Stimulated activated effector memory CD8-positive, alpha-beta T cell treated with anti-CD3 and anti-CD28 coated beads, Interleukin-12 subunit alpha, Interleukin-12 subunit beta, amount 100 ng/mL, for 72 hours (primary cell): ENCODE measurements around the gene CSTB.
A peak's percentile ranks its signal among the peaks of the same experiment; 100 is the strongest.

Experiments
- ATAC-seq: fragments of 150-1000 bp; cut with Tn5 transposase; 2 replicates; pipeline ENCODE4 v1.10.0; 2021
- DNase-seq, 2 donors: peaks; one replicate each; pipeline ENCODE4 v3.0.0; 2021 to 2022; ENCODE audit warnings: low spot score in 2 of 2
- H3K27ac Mint-ChIP-seq: one replicate; pipeline ENCODE4 v1.8.0; 2022; ENCODE audit warnings: mild to moderate bottlenecking, mixed read lengths
- H3K36me3 Mint-ChIP-seq: one replicate; pipeline ENCODE4 v1.8.0; 2022; ENCODE audit warnings: mild to moderate bottlenecking, mixed read lengths
- H3K4me1 Mint-ChIP-seq: one replicate; pipeline ENCODE4 v1.8.0; 2022; ENCODE audit warnings: mixed read lengths
- H3K4me3 Mint-ChIP-seq: one replicate; pipeline ENCODE4 v1.8.0; 2022; ENCODE audit warnings: mild to moderate bottlenecking, mixed read lengths
- H3K9me3 Mint-ChIP-seq: one replicate; pipeline ENCODE4 v1.8.0; 2022; ENCODE audit warnings: mixed read lengths

The CSTB gene

GRCh38 chr21:43801006-43801783 lies 25.1 kb upstream of the CSTB start:
- peaks cover 5% of the 10 kb centered on the region for H3K4me1 Mint-ChIP-seq
- H3K36me3 Mint-ChIP-seq, result peaks cover 99% of the 10 kb centered on the region
- peak overlapping the region; percentile 44 for H3K27ac Mint-ChIP-seq
- ATAC-seq (no peak), DNase-seq (no peak)
- no peaks in the 10 kb centered on the region for H3K9me3 Mint-ChIP-seq
- H3K4me3 Mint-ChIP-seq, result no peak overlapping the region

- no peak overlapping the region for H3K4me3 Mint-ChIP-seq
- peak overlapping the region; percentile 44 for H3K27ac Mint-ChIP-seq
- DNase-seq (no peak), ATAC-seq (no peak)
- no peaks in the 10 kb centered on the region for H3K9me3 Mint-ChIP-seq
- peaks cover 5% of the 10 kb centered on the region for H3K4me1 Mint-ChIP-seq
- H3K36me3 Mint-ChIP-seq, result peaks cover 99% of the 10 kb centered on the region
Observed at GRCh38 chr21:43800566-43800965, 24.5 kb upstream of the CSTB start.

GRCh38 chr21:43800124-43800523 lies 24.0 kb upstream of the CSTB start:
- no peak for ATAC-seq
- no peaks in the 10 kb centered on the region for H3K9me3 Mint-ChIP-seq
- no peak overlapping the region for H3K27ac Mint-ChIP-seq
- H3K4me1 Mint-ChIP-seq, result peaks cover 5% of the 10 kb centered on the region
- no peak overlapping the region for H3K4me3 Mint-ChIP-seq
- DNase-seq, result no peak
- peaks cover 99% of the 10 kb centered on the region for H3K36me3 Mint-ChIP-seq

GRCh38 chr21:43799301-43799840 lies 23.3 kb upstream of the CSTB start:
- Mint-ChIP-seq H3K9me3 (no peaks in the 10 kb centered on the region), H3K4me3 (no peak overlapping the region), H3K36me3 (peaks cover 99% of the 10 kb centered on the region), H3K27ac (no peak overlapping the region), H3K4me1 (peaks cover 5% of the 10 kb centered on the region)
- DNase-seq, result no peak
- no peak for ATAC-seq

- DNase-seq (no peak), ATAC-seq (no peak)
- H3K36me3 Mint-ChIP-seq, result peaks cover 100% of the 10 kb centered on the region
- peaks cover 5% of the 10 kb centered on the region for H3K4me1 Mint-ChIP-seq
- H3K27ac Mint-ChIP-seq, result no peak overlapping the region
- H3K9me3 Mint-ChIP-seq, result no peaks in the 10 kb centered on the region
- no peak overlapping the region for H3K4me3 Mint-ChIP-seq
Observed at GRCh38 chr21:43797925-43798715, 22.0 kb upstream of the CSTB start.

- ATAC-seq, result no peak
- H3K4me1 Mint-ChIP-seq, result peaks cover 7% of the 10 kb centered on the region
- no peak for DNase-seq
- H3K27ac Mint-ChIP-seq, result no peak overlapping the region
- no peak overlapping the region for H3K4me3 Mint-ChIP-seq
- H3K36me3 Mint-ChIP-seq, result peaks cover 100% of the 10 kb centered on the region
- H3K9me3 Mint-ChIP-seq, result no peaks in the 10 kb centered on the region
Observed at GRCh38 chr21:43797415-43797814, 21.3 kb upstream of the CSTB start.

GRCh38 chr21:43794857-43795256 lies 18.7 kb upstream of the CSTB start:
- H3K4me1 Mint-ChIP-seq, result peaks cover 23% of the 10 kb centered on the region
- H3K27ac Mint-ChIP-seq, result no peak overlapping the region
- ATAC-seq (no peak), DNase-seq (no peak)
- H3K36me3 Mint-ChIP-seq, result peaks cover 96% of the 10 kb centered on the region
- H3K9me3 Mint-ChIP-seq, result no peaks in the 10 kb centered on the region
- H3K4me3 Mint-ChIP-seq, result no peak overlapping the region

- no peaks in the 10 kb centered on the region for H3K9me3 Mint-ChIP-seq
- no peak for ATAC-seq
- no peak overlapping the region for H3K4me3 Mint-ChIP-seq
- H3K27ac Mint-ChIP-seq, result no peak overlapping the region
- DNase-seq, result no peak
- peaks cover 96% of the 10 kb centered on the region for H3K36me3 Mint-ChIP-seq
- H3K4me1 Mint-ChIP-seq, result peaks cover 23% of the 10 kb centered on the region
Observed at GRCh38 chr21:43794311-43794710, 18.2 kb upstream of the CSTB start.

GRCh38 chr21:43793243-43793642 lies 17.1 kb upstream of the CSTB start:
- Mint-ChIP-seq H3K36me3 (peaks cover 91% of the 10 kb centered on the region), H3K4me1 (peaks cover 19% of the 10 kb centered on the region), H3K9me3 (no peaks in the 10 kb centered on the region), H3K27ac (no peak overlapping the region), H3K4me3 (no peak overlapping the region)
- DNase-seq, result no peak
- no peak for ATAC-seq

GRCh38 chr21:43792406-43792805 lies 16.3 kb upstream of the CSTB start:
- H3K27ac Mint-ChIP-seq, result peak overlapping the region; percentile 73
- peak overlapping the region; percentile 42 for H3K4me3 Mint-ChIP-seq
- ATAC-seq (no peak), DNase-seq (no peak)
- peaks cover 82% of the 10 kb centered on the region for H3K36me3 Mint-ChIP-seq
- H3K4me1 Mint-ChIP-seq, result peaks cover 18% of the 10 kb centered on the region
- no peaks in the 10 kb centered on the region for H3K9me3 Mint-ChIP-seq

GRCh38 chr21:43790010-43790524 lies 14.0 kb upstream of the CSTB start:
- peaks cover 59% of the 10 kb centered on the region for H3K36me3 Mint-ChIP-seq
- DNase-seq (no peak), ATAC-seq (no peak)
- H3K4me3 Mint-ChIP-seq, result peak overlapping the region; percentile 90
- H3K4me1 Mint-ChIP-seq, result peaks cover 18% of the 10 kb centered on the region
- no peaks in the 10 kb centered on the region for H3K9me3 Mint-ChIP-seq
- H3K27ac Mint-ChIP-seq, result peak overlapping the region; percentile 95

GRCh38 chr21:43789276-43790009 lies 13.3 kb upstream of the CSTB start, which contains the start of gene RRP1:
Gene RRP1, plus strand, starts transcription at chr21:43789577. Its CDS starts 53 bp downstream, at chr21:43789630.
- Mint-ChIP-seq H3K36me3 (peaks cover 53% of the 10 kb centered on the region), H3K9me3 (no peaks in the 10 kb centered on the region), H3K4me3 (peak within 1 kb of the TSS; percentile 90), H3K4me1 (peaks cover 18% of the 10 kb centered on the region), H3K27ac (peak within 1 kb of the TSS; percentile 95)
- ATAC-seq (peak; percentile 92), DNase-seq (peak; percentile 99 to 100)

GRCh38 chr21:43786807-43787440 lies 10.8 kb upstream of the CSTB start:
- Mint-ChIP-seq H3K9me3 (no peaks in the 10 kb centered on the region), H3K4me3 (no peak overlapping the region), H3K4me1 (peaks cover 28% of the 10 kb centered on the region), H3K36me3 (peaks cover 28% of the 10 kb centered on the region), H3K27ac (no peak overlapping the region)
- no peak for DNase-seq
- ATAC-seq, result no peak

- no peak for ATAC-seq
- Mint-ChIP-seq H3K36me3 (peaks cover 22% of the 10 kb centered on the region), H3K27ac (no peak overlapping the region), H3K9me3 (no peaks in the 10 kb centered on the region), H3K4me3 (no peak overlapping the region), H3K4me1 (peaks cover 25% of the 10 kb centered on the region)
- no peak for DNase-seq
Observed at GRCh38 chr21:43786300-43786806, 10.2 kb upstream of the CSTB start.
